Stimulated activated effector memory CD8-positive, alpha-beta T cell treated with anti-CD3 and anti-CD28 coated beads, Interleukin-12 subunit alpha, Interleukin-12 subunit beta, amount 100 ng/mL, for 72 hours (primary cell): ENCODE data around the gene RHBDF2.
A peak's percentile ranks its signal among the peaks of the same experiment; 100 is the strongest.

Experiments
- ATAC-seq: fragments of 150-1000 bp; cut with Tn5 transposase; 2 replicates; pipeline ENCODE4 v1.10.0; 2021
- DNase-seq, 2 donors: peaks; one replicate each; pipeline ENCODE4 v3.0.0; 2021 to 2022; ENCODE audit warnings: low spot score in 2 of 2
- H3K27ac Mint-ChIP-seq: one replicate; pipeline ENCODE4 v1.8.0; 2022; ENCODE audit warnings: mild to moderate bottlenecking, mixed read lengths
- H3K36me3 Mint-ChIP-seq: one replicate; pipeline ENCODE4 v1.8.0; 2022; ENCODE audit warnings: mild to moderate bottlenecking, mixed read lengths
- H3K4me1 Mint-ChIP-seq: one replicate; pipeline ENCODE4 v1.8.0; 2022; ENCODE audit warnings: mixed read lengths
- H3K4me3 Mint-ChIP-seq: one replicate; pipeline ENCODE4 v1.8.0; 2022; ENCODE audit warnings: mild to moderate bottlenecking, mixed read lengths
- H3K9me3 Mint-ChIP-seq: one replicate; pipeline ENCODE4 v1.8.0; 2022; ENCODE audit warnings: mixed read lengths

RHBDF2 gene

DNA sequence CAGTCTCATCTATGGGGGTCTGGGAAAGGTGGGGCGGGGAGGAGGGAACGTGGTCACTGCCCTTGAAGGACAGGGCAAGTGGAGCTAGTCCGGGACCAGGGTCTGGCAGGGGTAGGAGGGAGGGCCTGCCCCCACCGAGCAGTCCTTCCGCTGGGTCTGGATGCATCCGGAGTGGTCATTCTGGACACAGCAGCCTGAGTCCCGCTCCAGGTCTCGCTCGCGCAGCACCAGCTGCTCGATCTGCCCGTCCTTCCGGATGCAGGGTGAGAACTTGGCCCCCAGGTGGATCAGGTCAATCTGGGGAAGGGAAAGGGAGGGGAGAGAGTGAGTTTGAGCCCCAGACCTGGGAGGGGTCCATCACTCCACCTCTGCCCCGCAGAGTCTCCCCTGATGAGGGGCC, 27.0 kb downstream of the RHBDF2 start:
- Mint-ChIP-seq H3K27ac (no peak overlapping the region), H3K36me3 (peaks cover 81% of the 10 kb centered on the region), H3K4me3 (no peak overlapping the region), H3K4me1 (peaks cover 18% of the 10 kb centered on the region), H3K9me3 (no peaks in the 10 kb centered on the region)
- DNase-seq = no peak
- no peak for ATAC-seq

GRCh38 chr17:76473541-76473985, 27.7 kb downstream of the RHBDF2 start:
- Mint-ChIP-seq H3K36me3 (peaks cover 74% of the 10 kb centered on the region), H3K27ac (peak overlapping the region; percentile 80), H3K4me1 (peaks cover 18% of the 10 kb centered on the region), H3K4me3 (no peak overlapping the region), H3K9me3 (no peaks in the 10 kb centered on the region)
- DNase-seq = no peak
- peak; percentile 17 for ATAC-seq

DNA sequence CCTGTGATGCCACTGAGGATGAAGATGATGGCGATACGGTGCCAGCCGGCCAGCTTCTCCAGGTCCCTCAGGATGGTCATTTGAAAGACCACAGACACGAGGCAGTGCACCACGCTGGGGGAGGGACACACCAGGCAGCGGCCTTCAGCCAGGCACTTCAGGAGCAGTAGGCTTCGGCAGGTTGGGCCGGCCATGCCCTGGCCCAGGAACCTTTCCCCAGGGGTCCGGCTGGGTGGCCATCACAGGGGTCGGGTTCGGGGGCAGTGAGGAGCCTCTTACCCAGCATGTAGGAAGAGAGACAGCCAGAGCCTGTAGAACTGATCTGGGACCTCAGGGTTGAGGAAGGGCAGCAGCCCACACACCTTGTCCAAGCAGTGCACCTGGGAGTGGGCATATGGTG, 28.5 kb downstream of the RHBDF2 start:
- no peaks in the 10 kb centered on the region for H3K9me3 Mint-ChIP-seq
- ATAC-seq = no peak
- peaks cover 11% of the 10 kb centered on the region for H3K4me1 Mint-ChIP-seq
- peak overlapping the region; percentile 80 for H3K27ac Mint-ChIP-seq
- no peak overlapping the region for H3K4me3 Mint-ChIP-seq
- no peak for DNase-seq
- peaks cover 70% of the 10 kb centered on the region for H3K36me3 Mint-ChIP-seq

DNA sequence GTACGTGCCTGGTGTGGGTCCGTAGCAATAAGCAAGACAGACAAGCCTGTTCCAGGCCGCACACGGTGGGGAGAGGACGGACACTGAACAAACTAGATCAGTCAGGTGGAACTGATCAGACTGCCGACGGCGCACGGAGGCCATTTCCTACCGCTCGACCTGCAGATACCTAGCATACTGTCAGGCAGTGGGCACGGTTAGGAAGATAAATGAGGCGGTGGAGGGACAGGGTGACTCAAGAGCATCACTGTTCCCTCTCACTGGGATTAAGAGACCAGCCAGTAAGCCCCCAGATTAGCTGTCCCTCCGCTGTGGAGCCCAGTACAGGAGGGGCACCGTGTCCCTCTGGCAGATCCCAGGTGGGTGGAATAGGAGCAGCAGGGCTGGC, 29.0 kb downstream of the RHBDF2 start:
- Mint-ChIP-seq H3K9me3 (no peaks in the 10 kb centered on the region), H3K27ac (no peak overlapping the region), H3K4me1 (peaks cover 11% of the 10 kb centered on the region), H3K36me3 (peaks cover 67% of the 10 kb centered on the region), H3K4me3 (no peak overlapping the region)
- no peak for ATAC-seq
- DNase-seq = no peak

GRCh38 chr17:76471498-76472257, 29.5 kb downstream of the RHBDF2 start:
- Mint-ChIP-seq H3K36me3 (peaks cover 63% of the 10 kb centered on the region), H3K9me3 (no peaks in the 10 kb centered on the region), H3K27ac (peak overlapping the region; percentile 63), H3K4me1 (peaks cover 11% of the 10 kb centered on the region), H3K4me3 (no peak overlapping the region)
- DNase-seq (no peak), ATAC-seq (no peak)

DNA sequence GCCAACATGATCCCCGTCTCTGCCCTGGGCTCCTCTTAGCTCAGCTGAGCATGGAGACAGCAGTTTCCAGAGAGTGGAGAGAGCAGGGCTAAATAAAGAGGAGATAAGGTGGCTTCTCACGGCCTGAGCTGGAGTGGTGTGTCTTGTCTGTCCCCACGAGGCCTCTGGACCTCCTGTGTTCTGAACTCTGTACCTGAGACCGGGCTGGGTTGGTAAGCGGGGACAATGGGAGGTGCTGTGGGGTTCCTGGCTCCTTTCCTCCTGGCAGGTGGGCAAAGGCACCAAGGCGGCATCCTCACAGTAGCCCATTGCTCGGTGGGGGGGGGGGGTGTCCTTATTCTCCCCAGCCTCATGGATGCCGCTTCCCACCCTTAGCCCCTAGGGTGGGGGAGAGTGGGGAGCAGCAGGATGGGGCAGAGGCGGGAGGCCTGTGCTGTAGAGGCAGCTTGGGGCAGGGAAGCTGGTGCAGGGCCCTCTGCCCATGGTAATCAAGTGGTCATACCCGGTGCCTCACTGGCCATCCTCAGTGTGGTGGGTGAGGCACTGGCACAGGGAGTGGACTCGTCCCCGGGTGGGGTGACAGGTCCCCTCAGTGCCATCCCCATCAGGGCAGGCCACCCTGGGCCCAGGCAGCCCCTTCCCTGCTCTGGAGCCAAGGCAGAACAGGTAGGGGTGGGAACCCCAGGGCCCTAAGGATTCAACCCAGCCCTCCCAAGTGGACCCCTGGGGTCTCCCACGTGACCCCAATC, 31.1 kb downstream of the RHBDF2 start:
- DNase-seq = no peak
- H3K4me1 Mint-ChIP-seq = peaks cover 19% of the 10 kb centered on the region

DNA sequence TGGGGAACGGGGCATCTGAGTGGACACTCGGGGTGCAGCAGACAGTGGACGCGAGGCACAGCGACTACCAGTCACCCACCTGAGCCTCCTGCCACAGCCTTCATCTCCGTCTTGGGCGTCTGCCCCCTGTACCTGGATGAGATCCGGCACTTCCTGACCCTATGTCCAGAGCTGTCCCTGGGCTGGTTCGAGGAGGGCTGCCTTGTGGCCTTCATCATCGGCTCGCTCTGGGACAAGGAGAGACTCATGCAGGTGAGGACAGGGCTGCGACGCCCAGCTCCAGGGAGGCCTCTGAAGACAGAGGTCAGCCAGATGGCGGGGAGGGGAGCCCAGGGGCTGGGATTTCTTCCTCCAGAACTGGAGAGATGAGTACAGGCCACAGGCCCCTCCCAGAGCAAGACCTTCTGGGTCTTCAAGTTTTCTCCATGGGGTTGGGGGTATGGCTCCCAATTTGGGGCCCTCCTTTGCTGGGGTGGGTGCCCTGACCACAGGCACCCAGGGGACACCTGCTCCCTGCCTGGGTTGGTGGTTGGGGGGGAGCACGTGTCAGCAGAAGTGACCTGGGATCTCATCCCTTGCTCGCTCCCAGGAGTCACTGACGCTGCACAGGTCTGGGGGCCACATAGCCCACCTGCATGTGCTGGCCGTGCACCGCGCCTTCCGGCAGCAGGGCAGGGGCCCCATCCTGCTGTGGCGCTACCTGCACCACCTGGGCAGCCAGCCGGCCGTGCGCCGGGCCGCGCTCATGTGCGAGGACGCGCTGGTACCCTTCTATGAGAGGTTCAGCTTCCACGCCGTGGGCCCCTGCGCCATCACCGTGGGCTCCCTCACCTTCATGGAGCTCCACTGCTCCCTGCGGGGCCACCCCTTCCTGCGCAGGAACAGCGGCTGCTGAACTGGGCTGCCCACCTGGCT, 31.9 kb downstream of the RHBDF2 start:
- Mint-ChIP-seq H3K4me1 (peaks cover 19% of the 10 kb centered on the region), H3K36me3 (peaks cover 54% of the 10 kb centered on the region), H3K27ac (peak overlapping the region; percentile 32), H3K4me3 (no peak overlapping the region), H3K9me3 (no peaks in the 10 kb centered on the region)
- DNase-seq (no peak), ATAC-seq (no peak)

More for the DNA sequence above, 31.1 kb downstream of the RHBDF2 start:
- no peak for ATAC-seq
- Mint-ChIP-seq H3K27ac (peak overlapping the region; percentile 58), H3K9me3 (no peaks in the 10 kb centered on the region), H3K36me3 (peaks cover 58% of the 10 kb centered on the region), H3K4me3 (no peak overlapping the region)

- H3K9me3 Mint-ChIP-seq = no peaks in the 10 kb centered on the region
- peaks cover 19% of the 10 kb centered on the region for H3K4me1 Mint-ChIP-seq
- no peak for ATAC-seq
Measured at GRCh38 chr17:76468634-76469010, 32.6 kb downstream of the RHBDF2 start.

DNA sequence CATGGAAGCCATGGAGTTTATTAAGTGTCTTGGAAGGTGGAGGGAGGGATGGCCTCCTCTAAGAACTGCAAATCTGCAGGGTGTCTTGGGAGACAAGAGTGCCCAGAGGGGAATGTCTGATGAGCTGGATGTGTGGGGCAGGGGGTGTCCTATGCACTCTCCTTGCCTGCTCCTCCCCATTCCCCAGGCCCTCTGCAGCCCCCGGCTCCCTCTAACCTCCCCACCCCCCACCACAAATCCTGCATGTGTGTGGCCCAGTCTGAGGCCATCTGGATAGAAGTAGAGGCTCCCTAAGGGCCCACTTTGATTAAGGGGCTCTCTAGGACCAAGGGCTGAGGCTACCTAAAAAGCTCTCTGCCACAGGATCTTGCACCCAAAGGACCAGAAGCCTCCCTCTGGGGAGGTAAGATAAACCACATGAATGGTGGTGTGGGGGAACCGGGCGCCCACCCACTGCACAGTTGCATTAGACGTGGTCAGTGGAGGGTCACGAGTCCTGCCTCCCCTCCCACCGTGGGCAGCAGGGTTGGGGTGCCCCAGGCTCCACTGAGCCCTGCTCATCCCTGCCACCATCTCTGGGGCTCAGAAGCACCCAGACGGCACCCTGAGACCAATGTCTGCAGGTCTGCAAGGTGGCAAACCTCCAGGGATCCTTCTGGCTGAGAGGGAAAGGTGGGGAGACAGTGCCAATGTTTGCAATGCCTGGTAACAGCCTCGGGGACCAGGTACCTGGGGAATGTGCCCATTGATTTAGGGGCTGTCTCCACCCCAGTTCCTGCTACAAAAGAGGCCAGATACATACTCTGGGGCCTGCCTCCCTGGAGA, 33.2 kb downstream of the RHBDF2 start:
- Mint-ChIP-seq H3K27ac (peak overlapping the region; percentile 32), H3K9me3 (no peaks in the 10 kb centered on the region)

More at GRCh38 chr17:76468634-76469010, 32.6 kb downstream of the RHBDF2 start:
- Mint-ChIP-seq H3K4me3 (no peak overlapping the region), H3K36me3 (peaks cover 47% of the 10 kb centered on the region), H3K27ac (peak overlapping the region; percentile 32)
- no peak for DNase-seq

GRCh38 chr17:76467366-76467765, 33.9 kb downstream of the RHBDF2 start, which contains the start of gene AANAT:
TSS of gene AANAT (plus strand) at chr17:76467603. CDS start at chr17:76468747, 1,144 bp downstream.
- H3K27ac Mint-ChIP-seq = peak within 1 kb of the TSS; percentile 32
- DNase-seq (no peak), ATAC-seq (no peak)
- peaks cover 13% of the 10 kb centered on the region for H3K4me1 Mint-ChIP-seq
- peaks cover 35% of the 10 kb centered on the region for H3K36me3 Mint-ChIP-seq
- no peak within 1 kb of the TSS for H3K4me3 Mint-ChIP-seq
- no peaks in the 10 kb centered on the region for H3K9me3 Mint-ChIP-seq

More for the DNA sequence above, 33.2 kb downstream of the RHBDF2 start:
- ATAC-seq = no peak
- Mint-ChIP-seq H3K4me1 (peaks cover 16% of the 10 kb centered on the region), H3K36me3 (peaks cover 41% of the 10 kb centered on the region), H3K4me3 (no peak overlapping the region)
- DNase-seq = no peak

- peaks cover 13% of the 10 kb centered on the region for H3K4me1 Mint-ChIP-seq
- peaks cover 33% of the 10 kb centered on the region for H3K36me3 Mint-ChIP-seq
- H3K27ac Mint-ChIP-seq = no peak overlapping the region
- ATAC-seq = no peak
- no peak overlapping the region for H3K4me3 Mint-ChIP-seq
- no peak for DNase-seq
- no peaks in the 10 kb centered on the region for H3K9me3 Mint-ChIP-seq
Measured at GRCh38 chr17:76466775-76467130, 34.5 kb downstream of the RHBDF2 start.

DNA sequence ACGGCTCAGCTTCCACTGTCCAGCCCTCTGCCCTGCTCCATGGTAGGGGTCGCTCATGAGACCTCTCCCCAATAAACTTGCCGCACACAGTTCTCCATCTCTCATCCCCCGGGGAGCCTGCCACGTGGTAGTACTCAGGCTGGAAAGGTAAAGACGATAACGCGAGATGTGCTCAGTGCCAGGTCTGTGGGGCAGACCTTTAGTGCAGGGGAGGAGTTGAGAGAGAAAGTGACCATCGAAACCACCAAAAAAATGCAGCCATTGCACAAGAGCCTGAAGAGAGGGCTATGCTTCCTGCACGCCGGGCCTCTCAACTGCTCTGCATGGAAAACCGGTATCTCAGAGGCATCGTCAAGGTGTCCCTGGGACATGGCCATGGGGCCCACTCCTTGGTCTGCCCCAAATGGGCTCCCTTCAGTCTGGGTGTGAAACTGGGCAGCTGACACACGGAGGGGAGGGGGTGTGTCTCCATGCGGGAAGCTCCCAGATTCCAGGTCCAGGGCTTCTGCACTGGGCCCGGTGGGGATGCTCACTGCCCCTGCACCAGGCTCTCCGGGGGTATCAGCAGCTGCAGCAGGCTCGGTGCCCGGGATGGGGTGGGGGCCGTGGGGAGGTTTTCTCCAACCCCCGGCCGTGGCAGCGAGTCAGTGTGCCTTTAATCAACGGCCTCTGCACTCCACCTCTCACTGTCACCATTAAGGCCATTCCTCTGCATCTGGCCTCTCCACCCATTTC, 38.5 kb downstream of the RHBDF2 start:
- no peak overlapping the region for H3K27ac Mint-ChIP-seq
- peaks cover 14% of the 10 kb centered on the region for H3K36me3 Mint-ChIP-seq
- ATAC-seq = no peak
- no peak for DNase-seq
- H3K9me3 Mint-ChIP-seq = no peaks in the 10 kb centered on the region
- H3K4me1 Mint-ChIP-seq = peaks cover 8% of the 10 kb centered on the region
- H3K4me3 Mint-ChIP-seq = no peak overlapping the region

- no peaks in the 10 kb centered on the region for H3K9me3 Mint-ChIP-seq
- ATAC-seq = no peak
- peaks cover 13% of the 10 kb centered on the region for H3K36me3 Mint-ChIP-seq
- no peak overlapping the region for H3K4me3 Mint-ChIP-seq
- H3K4me1 Mint-ChIP-seq = peaks cover 8% of the 10 kb centered on the region
- no peak overlapping the region for H3K27ac Mint-ChIP-seq
- no peak for DNase-seq
Measured at GRCh38 chr17:76461765-76462555, 39.3 kb downstream of the RHBDF2 start.
